ENCODE results near the gene OLFM1. TPM values are rescaled to one million over a fixed set of nuclear protein-coding genes. Genes with fewer than 3 reads are reported as not detected.
"Not testable (repeated sequence)": the region's sequence is repeated elsewhere in the genome, so short reads cannot be mapped to it uniquely, and the experiment has no call there.

The OLFM1 gene
- total RNA-seq, 1 experiment from 2014 or later, result 0.12 TPM

DNA sequence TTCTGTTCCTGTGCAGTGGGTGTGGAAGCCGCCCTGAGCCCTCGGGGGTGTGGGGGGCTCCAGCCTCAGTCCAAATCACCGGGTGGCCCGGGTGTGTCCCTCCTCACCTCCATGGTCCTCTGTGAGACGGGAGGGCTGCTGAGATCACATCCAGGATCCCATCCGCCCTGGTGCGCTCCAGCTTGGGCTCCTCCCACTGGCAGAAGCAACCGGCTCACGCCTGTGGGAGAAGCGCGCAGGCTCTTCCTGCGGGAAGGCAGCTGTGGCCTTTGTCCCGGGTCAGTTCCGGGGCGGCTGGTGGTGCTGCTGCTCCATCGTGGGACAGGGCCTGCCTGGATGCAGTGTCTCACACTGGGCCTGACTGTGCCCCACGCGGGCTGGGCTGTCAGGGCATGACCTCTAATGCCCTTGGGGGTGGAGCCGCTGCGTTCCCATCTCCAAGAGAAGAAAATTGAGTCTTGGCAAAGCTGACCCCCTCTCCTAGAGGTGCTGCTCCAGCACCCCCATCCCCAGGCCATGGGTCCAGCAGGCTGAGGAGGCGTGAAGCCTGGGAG lies 18.5 kb downstream of the OLFM1 start:
- no peak for DNase-seq (ENCODE audit: low read depth)

DNA sequence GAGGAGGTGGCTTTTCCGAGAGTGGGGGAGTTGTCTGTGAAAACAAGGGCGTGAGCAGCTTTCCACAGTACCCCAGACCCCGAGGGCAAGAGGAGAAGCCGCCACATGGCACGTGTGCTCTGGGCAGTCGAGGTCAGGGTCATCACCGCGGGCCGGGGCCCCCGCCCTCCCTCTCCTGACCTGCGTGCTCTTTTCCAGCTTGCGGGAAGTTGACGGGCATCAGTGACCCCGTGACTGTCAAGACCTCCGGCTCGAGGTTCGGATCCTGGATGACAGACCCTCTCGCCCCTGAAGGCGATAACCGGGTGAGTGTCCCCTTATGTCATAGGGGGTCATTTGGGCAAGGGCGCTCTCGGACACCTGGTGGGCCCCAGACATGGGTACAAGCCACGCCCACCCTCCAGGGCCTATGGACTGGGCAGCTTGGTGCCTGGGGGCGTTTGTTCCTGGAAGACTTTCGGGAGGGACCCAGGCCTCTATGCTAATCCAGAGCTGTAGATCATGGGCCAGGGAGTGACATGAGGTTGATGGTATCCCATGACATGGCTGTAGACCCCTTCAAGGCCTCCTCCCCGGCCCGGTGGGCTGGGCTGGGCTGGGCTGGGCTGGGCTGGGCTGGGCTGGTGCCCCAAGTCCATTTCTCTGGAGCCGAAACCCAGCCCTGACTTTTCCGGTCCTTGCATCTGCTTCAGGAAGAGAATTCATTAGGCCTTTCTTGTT lies 19.2 kb downstream of the OLFM1 start:
- DNase-seq (ENCODE audit: low read depth), result no peak

DNA sequence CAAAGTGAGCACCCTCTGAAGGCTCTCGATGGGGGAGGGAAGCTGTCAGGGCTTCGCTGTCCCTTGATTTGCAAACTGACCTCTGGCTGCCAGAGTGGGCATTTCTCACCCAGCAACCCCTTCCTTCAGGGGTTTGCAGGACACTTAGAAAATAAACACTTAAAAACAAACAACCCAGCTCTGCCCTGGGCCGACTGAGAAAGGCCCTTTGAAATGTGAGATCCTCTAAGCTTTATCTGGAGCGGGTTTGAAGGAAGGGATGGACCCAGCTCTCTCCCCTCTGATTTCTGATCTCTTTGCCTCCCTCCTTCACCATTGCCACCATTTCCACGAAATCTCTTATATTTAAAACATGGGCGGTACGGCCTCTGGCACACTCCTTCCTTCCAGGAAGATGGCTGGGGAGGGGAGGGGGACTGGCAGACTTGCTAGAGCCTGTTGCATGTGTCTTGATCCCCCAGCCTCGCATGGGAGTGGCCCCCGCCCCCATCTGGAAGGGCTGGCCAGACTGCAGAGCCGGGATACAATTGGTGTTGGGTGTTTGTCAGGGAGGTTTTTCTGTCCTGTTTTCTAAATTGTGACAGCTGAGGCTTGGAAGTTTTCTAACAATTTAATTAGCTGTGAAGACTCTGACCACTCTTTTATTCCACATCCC lies 20.2 kb downstream of the OLFM1 start:
- no peak for DNase-seq (ENCODE audit: low read depth)

DNA sequence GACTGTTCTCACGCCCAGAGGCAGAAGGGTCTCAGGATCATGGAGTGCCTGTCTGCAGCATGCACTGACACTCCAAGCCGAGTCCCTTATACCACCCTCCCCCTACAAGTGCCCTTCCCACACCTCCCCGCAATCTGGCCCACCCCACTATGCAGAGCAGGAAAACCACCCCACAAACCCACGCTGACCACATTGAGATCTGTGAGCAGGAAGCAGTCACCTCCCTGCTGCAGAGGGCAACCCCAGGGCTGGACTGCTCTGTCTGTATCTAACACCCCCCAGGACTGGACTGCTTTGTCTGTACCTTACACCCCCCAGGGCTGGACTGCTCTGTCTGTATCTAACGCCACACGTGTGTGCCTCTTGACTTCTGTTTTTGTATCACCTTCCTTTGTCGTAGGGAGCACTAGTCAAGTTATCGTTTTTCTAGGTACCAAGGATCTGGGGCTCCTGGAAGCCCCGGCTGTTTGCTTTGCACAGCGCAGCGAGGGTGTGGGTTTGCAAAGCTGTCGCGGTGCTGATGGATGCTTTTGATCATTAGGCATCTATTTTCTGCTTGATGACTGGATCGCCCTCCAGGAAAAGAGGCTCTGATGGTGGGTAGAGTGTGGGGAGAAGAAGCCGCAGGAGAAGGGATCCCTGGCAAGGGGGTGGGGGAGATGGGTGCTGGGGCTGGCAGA lies 21.5 kb downstream of the OLFM1 start:
- DNase-seq (ENCODE audit: low read depth), result no peak

DNA sequence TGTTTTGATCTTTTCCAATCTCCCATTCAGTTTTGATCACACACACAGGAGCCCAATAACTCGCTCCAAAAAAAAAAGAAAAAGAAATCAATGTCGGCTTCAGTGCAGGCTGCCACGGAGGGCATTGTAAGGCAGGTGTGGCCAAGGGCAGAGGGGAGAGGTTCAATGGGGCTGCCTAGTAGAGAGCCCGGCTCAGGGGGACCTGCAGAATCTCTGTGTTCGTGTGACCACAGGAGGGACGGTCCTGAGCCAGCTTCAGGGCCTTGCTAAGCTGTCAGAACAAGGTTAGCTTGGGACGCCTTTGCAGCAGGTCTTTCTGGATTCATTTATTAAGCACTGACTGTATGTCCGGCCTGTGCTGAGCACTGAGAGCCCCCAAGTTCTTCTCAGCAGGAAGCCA lies 22.2 kb downstream of the OLFM1 start:
- no peak for DNase-seq (ENCODE audit: low read depth)

DNA sequence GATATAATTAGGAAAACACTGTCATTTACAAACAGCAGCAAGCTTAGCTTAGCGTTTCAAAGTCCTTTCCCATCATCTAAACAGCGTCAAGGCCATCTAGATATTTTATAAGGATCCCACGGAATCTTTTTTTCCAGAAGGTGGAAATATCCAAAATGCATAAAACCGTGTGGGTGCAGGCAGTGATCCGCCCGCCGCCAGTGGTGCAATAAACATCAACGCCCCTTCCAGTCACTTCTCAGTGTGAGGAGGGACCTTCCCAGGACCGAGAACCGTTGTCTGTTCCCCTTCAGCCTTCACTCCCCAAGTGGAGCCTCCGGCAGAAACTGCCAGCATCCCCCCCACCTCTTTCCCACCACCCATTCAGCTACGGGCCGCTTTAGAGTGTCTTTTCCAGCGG lies 22.9 kb downstream of the OLFM1 start:
- no peak for DNase-seq (ENCODE audit: low read depth)

DNA sequence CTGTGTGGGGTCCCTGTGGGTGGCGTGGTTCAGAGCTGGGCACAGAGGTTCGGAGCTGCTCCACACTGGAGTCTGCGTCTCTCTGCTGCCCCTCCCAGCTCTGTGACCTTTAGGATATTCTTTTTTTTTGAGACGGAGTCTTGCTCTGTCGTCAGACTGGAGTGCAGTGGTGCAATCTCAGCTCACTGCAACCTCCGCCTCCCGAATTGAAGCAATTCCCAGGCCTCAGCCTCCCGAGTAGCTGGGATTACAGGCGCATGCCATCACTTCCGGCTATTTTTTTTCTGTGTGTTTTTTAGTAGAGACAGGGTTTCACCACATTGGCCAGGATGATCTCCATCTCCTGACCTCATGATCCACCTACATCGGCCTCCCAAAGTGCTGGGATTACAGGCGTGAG lies 24.1 kb downstream of the OLFM1 start:
- not testable (repeated sequence) for DNase-seq (ENCODE audit: low read depth)

DNA sequence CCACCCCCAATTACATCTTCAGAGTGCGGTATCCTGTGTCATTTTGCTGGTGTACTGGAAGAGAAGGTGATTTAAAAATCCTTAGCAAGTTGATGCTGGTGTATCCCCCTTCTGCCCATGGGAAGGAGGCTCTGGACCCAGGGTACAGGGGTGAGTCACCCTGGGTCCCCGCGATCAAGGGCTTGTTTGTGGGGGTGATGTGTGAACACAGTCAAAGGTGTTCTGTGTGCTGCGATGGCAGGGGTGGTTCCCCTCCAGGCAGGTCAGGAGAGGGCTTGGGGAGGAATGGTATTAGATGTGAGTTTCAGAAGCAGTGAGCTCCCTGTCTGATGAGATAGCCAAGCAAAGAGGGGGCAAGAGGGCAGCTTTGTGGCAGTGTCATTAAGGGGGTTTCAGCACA lies 28.9 kb downstream of the OLFM1 start:
- no peak for DNase-seq (ENCODE audit: low read depth)

DNA sequence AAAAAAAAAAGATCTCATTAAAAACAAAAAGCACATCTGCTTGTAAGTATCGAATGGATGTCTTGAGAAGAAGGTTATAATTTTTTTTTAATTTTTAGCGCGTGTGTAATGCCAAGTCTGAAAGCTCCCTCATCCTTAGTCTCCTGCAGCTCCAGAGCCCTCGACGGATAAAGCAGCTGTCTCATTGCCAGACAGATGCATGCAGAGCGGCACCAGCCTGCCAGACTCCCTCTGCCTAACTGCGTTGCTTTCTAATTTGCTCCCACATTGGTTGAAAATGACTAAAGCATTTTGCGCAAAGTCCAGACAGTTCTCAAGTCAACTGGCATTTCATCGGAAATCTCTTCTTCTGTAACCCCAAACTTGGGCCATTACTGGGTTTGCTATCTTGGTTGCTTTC lies 29.4 kb downstream of the OLFM1 start:
- DNase-seq (ENCODE audit: low read depth), result no peak

DNA sequence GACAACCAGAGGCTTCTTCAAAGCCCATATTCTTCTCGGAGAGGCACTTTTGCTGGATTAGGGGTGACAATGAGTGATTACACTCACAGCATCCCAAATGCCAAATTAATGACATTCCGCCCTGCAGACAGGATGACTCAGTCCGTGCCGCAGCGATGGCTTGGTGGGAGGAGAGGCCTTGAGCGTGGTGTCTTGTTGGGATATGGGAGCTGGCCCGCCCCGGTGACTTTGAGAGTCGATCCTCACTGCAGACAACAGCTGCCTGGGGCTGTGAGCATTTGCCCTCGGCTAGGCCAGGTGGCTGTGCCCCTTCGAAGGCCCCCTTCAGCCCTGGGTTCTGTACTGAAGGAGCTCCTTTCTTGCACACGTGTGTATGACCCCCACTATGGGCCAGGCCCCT lies 29.8 kb downstream of the OLFM1 start:
- peak; percentile 35 for DNase-seq (ENCODE audit: low read depth)

DNA sequence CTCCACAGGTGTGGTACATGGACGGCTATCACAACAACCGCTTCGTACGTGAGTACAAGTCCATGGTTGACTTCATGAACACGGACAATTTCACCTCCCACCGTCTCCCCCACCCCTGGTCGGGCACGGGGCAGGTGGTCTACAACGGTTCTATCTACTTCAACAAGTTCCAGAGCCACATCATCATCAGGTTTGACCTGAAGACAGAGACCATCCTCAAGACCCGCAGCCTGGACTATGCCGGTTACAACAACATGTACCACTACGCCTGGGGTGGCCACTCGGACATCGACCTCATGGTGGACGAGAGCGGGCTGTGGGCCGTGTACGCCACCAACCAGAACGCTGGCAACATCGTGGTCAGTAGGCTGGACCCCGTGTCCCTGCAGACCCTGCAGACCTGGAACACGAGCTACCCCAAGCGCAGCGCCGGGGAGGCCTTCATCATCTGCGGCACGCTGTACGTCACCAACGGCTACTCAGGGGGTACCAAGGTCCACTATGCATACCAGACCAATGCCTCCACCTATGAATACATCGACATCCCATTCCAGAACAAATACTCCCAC lies 32.1 kb downstream of the OLFM1 start:
- DNase-seq (ENCODE audit: low read depth), result no peak

DNA sequence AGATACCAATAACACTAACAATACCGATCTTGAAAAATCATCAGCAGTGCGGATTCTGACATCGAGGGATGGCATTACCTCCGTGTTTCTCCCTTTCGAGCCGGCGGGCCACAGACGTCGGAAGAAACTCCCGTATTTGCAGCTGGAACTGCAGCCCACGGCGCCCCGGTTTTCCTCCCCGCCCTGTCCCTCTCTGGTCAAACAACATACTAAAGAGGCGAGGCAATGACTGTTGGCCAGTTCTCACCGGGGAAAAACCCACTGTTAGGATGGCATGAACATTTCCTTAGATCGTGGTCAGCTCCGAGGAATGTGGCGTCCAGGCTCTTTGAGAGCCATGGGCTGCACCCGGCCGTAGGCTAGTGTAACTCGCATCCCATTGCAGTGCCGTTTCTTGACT lies 32.8 kb downstream of the OLFM1 start:
- DNase-seq (ENCODE audit: low read depth), result no peak

DNA sequence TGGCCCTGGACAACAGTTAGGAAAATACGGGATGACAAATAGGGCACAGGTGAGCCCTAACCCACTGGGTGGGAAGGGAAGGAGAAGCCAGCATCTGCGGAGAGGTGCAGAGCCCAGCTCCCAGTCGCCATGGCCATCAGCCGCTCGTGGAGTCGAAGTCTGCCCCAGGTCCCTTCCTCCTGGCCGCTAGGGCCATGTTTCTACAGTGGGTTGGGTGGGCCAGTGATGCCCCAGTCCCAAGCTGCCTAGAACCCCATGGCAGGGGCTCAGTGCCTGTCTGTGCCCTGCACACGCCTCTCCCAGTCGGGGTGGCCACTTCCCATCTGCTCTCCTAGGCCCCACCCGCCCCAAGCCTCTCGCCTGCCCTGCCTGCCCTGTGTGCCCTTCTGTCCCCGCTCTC lies 34.8 kb downstream of the OLFM1 start:
- DNase-seq (ENCODE audit: low read depth), result no peak

DNA sequence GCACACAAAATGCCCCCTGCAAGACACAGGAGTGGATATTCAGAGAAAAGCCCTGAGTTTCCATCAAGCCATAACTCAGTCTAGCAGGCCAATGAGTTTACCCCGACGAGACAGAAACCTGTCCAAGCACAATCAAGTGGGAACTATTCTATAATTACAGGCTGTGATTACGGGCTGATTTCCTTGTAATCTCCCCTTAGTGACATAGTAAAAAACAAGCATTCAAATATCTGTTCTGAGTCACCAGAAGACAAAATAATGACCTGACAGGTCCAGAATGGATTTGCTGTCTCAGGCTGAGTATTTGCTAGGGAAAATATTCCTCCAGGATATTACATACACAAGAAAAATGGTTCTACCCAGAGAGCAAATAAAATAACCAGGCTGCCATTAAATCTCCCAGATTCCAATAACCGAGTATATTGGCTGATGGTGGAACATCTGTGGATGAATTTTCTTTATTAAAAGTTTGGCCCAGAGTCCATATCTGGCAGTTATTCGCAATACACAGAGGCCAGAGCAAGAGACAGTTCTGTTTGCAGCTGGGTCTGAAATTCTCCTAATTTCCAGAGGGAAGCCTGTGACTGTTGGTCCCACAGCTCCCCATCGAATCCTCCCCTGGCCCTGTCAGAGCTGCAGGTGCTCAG lies 35.8 kb downstream of the OLFM1 start:
- DNase-seq (ENCODE audit: low read depth), result no peak

DNA sequence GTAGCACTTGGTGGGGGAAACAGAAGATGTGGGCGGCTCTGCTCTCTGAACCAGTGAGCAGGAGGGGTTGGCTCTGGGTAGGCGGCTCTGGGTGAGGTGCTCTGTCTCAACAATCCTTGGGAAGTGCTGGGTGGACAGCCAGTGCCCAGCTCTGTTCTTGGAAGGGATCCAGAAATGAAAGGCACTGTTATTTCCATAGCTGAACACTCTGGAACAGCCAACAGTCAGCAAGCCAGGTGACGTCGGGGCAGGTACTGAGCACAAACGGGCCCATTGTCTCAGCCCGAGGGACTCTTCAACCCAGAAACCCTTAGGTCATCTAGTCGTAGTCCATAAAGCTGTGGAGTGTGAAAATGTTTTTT lies 36.3 kb downstream of the OLFM1 start:
- DNase-seq (ENCODE audit: low read depth), result no peak

DNA sequence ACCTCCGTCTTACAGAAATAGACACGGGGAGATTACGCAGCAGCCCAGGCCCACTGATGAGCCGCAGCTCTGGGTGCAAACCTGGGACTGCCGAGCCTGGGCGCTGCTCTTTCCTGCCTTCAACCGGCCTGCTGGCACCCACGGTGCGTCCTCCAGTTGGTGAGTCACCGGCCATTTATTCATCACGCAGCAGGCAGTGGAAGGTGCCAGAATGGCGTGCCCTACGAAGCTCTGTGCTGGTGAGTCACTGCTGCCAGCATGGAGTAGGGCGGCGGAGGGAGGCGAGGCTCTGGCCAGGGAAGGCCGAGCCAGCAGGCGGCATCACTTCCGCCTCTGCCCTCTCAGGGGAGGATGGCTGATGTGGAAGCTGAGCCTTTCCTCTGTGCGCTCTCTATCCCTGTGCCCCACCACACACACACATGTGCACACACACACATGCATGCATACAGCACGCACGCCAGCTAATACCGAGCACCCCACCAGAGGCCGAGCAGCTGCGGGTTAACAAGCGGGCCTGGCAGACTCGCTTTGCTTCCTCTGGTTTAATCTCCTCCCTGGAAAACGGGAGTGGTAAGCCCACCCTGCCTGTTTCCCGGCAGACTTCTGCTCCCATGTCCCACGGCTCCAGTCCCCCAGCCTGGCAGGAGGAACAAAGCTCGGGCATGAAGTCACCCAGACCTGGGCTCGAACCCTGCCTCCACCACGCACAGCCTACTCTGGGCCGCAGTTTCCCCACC lies 39.2 kb downstream of the OLFM1 start:
- peak; percentile 81 for DNase-seq (ENCODE audit: low read depth)

DNA sequence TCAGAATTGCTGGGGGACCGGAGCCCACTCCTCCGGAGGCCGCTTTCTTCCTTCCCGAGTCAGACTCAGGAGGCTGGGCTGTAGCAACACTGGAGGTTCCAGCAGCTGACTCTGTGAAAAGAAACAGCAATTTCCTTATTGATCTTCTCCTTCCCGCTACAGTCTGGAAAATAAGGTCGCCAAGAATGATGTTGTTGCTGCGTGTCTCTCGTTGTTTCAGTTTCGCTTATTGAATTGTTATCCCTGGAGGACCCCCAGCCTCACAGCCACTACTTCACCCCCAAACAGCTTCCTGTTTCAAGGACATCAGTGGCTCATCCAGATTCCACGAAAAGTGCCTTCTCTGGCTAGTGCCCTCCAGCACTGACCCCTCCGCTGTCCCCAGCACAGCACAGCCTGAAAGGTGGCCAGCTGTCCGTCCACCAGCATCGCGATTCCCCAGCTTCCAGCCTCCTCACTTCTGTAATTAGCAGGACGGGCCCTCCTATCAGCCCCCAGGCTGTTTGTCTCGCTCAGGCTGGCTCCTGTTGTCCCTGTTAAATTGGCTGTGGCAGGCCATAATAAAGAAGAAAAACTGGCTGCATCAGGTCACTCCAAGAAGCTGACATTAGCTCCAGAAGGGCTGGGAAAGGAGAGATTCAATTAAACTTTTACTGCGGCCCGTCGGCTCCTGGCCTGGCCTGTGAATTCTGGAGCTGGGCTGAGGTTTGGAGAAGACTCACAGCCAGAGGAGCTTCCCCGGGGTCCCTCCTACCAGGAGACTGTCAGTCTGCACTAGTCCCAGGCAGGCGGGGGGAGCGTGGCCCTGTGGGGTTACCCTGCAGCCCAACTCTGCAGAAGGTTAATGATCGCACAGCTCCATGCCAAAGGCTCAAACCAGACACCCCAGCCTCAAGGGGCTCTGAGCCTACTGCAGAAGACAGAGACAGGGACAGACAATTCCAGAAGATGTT lies 40.5 kb downstream of the OLFM1 start:
- no peak for DNase-seq (ENCODE audit: low read depth)

DNA sequence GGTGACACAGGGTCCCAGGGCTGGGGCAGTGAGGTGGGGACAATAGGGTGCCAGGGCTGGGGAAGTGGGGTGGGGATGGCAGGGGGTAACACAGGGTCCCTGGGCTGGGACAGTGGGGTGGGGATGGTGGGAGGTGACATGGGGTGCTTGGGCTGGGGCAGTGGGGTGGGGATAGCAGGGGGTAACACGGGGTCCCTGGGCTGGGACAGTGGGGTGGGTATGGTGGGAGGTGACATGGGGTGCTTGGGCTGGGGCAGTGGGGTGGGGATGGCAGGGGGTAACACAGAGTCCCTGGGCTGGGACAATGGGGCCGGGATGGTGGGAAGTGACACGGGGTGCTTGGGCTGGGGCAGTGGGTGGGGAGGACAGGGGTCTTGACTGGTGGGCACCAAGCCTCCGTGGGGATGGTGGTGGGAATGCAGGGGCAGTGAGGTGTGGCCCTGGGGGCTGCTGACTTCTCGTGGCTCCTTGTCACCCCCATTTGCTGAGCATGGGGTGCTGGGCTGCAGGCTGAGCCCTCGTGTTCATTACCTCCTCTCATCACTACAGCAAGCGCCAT lies 41.7 kb downstream of the OLFM1 start:
- no peak for DNase-seq (ENCODE audit: low read depth)

DNA sequence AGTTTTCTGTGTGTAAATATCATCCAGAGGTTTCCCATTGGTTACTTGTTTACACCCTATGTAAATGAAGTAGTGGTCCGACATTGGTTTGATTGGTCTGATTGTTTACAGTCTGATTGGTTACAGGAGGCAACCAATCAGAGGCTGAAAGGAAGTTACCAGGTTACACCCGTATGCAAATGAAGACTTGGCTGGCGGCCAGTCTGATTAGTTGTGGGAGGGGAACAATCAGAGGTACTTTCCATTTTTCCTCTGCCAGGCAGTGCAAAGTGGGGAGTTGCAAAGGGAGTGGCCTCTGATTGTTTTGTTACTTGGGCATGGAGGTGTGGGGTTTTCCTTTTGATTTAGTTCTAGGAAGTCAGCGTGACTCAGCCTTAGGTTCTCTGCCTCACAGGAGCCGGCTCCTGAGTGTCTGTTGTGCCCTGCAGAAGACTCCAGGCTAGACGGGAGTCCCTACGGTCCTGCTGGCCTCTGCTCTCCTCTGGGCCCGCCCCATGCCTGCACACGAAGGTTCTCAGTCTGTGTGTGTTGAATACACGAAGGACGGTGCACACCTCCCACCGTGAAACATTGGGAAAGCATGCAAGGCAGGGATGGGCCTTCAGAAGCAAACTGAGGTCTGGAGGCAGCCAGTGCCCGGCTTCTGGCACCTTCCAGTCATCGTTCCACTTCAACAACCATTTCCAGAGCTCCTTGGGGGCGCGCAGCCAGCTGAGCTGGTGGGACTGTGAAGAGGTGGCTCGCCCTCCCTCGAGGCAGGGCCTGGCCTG lies 42.9 kb downstream of the OLFM1 start:
- DNase-seq (ENCODE audit: low read depth), result peak; percentile 14

Measured in RPMI7951 (cell line).